ENCODE data around the gene ANKRD36B. TPM values are rescaled to one million over a fixed set of nuclear protein-coding genes. Genes with fewer than 3 reads are reported as not detected.
"Not testable (repeated sequence)": the region's sequence is repeated elsewhere in the genome, so short reads cannot be mapped to it uniquely, and the experiment has no call there.

ANKRD36B gene
- 10 to 100 TPM; 58.3 to 59.5 TPM for total RNA-seq

GRCh38 chr2:97589598-97590510 is at the start of gene ANKRD36B:
Gene ANKRD36B, minus strand, starts transcription at chr2:97589877. Its CDS starts 192 bp downstream, at chr2:97589685.
- POLR2A ChIA-PET: interaction anchor here (0.8 to 2.3 kb wide), 7 partner anchors 56 to 151 kb away, joined by 3 to 13 read pairs (median 8); partner anchors contain the start of genes ACTR1B, COX5B and ZAP70
- H3K9me3 Mint-ChIP-seq, H3K27me3 Mint-ChIP-seq, H3K36me3 Mint-ChIP-seq, H3K4me1 Mint-ChIP-seq: not testable (repeated sequence)
- ATAC-seq (ENCODE audit: low read depth): peak; percentile 84
- H3K27ac Mint-ChIP-seq: peak within 1 kb of the TSS; percentile 100
- peak within 1 kb of the TSS; percentile 100 for H3K4me3 Mint-ChIP-seq
- DNase-seq: peak; percentile 77

GRCh38 chr2:97626049-97626430 is 36.4 kb upstream of the ANKRD36B start:
- POLR2A ChIA-PET; H3K27ac Mint-ChIP-seq; H3K4me1 Mint-ChIP-seq; DNase-seq; ATAC-seq (ENCODE audit: low read depth); H3K36me3 Mint-ChIP-seq; H3K4me3 Mint-ChIP-seq; H3K27me3 Mint-ChIP-seq; H3K9me3 Mint-ChIP-seq: not testable (repeated sequence)

- H3K36me3 Mint-ChIP-seq; H3K27ac Mint-ChIP-seq; DNase-seq; H3K9me3 Mint-ChIP-seq; ATAC-seq (ENCODE audit: low read depth); H3K4me3 Mint-ChIP-seq; H3K4me1 Mint-ChIP-seq; H3K27me3 Mint-ChIP-seq; POLR2A ChIA-PET: not testable (repeated sequence)
Measured at GRCh38 chr2:97625354-97626048, 35.8 kb upstream of the ANKRD36B start.

DNA sequence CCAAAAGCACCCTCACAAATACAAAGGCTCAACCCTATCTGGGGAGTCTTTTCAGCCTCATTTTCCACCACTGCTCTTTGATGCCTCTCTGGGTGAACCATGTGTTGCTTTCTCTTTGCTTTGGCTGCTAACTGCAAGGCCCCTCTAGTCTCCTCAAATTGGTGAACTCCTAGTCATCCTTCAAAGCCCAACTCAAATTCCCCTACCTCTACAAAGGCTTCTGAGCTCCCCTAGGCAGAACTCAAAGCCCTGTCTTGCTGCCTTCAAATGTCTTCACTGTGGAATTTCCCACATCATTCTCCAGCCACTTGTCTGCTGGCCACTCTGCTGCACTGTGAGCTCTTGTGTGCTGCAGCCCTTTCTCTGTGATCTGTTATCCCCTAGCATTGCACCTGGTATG is 33.3 kb upstream of the ANKRD36B start:
- ATAC-seq (ENCODE audit: low read depth); H3K27ac Mint-ChIP-seq; POLR2A ChIA-PET; H3K4me1 Mint-ChIP-seq; H3K36me3 Mint-ChIP-seq; DNase-seq; H3K4me3 Mint-ChIP-seq; H3K27me3 Mint-ChIP-seq; H3K9me3 Mint-ChIP-seq: not testable (repeated sequence)

- not testable (repeated sequence) for H3K9me3 Mint-ChIP-seq, H3K27me3 Mint-ChIP-seq, H3K36me3 Mint-ChIP-seq
Measured at GRCh38 chr2:97620492-97620891, 30.8 kb upstream of the ANKRD36B start.

GRCh38 chr2:97618939-97619827 is 29.5 kb upstream of the ANKRD36B start:
- H3K4me1 Mint-ChIP-seq, H3K4me3 Mint-ChIP-seq, H3K36me3 Mint-ChIP-seq, DNase-seq, H3K9me3 Mint-ChIP-seq, POLR2A ChIA-PET, H3K27me3 Mint-ChIP-seq, H3K27ac Mint-ChIP-seq: not testable (repeated sequence)
- ATAC-seq (ENCODE audit: low read depth): peak; percentile 97

More at GRCh38 chr2:97620492-97620891, 30.8 kb upstream of the ANKRD36B start:
- H3K4me3 Mint-ChIP-seq; POLR2A ChIA-PET; H3K27ac Mint-ChIP-seq; H3K4me1 Mint-ChIP-seq; DNase-seq; ATAC-seq (ENCODE audit: low read depth): not testable (repeated sequence)

DNA sequence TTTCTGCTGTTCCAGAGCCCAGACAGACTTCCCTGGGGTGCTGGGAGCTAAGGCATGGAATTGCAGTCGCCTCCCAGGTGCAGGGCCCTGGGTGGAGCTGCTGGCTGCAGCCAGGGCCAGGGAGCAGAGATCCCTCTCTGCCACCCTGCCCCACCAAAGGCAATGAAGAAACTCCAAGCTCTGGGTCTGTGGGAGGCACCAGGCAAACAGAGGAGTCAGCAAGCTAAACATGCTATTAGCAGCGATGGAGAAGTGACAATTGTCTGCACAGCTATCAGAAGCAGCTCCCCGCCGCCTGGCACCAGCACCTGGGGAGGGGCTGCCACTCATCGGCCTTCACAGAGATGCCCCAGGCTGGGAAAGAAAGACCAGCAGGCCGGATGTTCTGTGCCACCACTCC is 28.2 kb upstream of the ANKRD36B start:
- H3K4me3 Mint-ChIP-seq: no peak overlapping the region
- no peaks in the 10 kb centered on the region for H3K27me3 Mint-ChIP-seq
- POLR2A ChIA-PET: no interaction called here
- H3K4me1 Mint-ChIP-seq: no peaks in the 10 kb centered on the region
- H3K27ac Mint-ChIP-seq: no peak overlapping the region
- no peak for ATAC-seq (ENCODE audit: low read depth)
- H3K36me3 Mint-ChIP-seq: no peaks in the 10 kb centered on the region
- no peaks in the 10 kb centered on the region for H3K9me3 Mint-ChIP-seq
- no peak for DNase-seq

DNA sequence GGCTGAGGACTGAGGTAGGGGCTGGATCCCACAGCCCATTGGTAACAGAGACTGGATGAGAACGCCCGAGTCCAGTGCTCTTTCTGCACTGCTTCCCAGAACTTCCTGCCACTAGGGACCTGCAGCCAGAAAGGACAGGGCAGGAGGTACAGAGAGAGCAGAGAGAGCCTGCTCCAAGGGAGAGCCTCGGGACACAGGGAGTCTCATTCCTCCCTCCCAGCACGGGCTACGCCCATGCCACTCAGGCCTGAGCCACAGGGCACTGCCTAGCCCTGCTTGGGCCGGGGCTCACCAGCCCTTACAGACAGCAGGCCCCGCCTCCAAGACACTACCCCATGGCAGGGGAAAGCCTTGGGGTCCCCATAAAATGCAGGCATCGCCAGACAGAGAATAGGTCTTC is 26.1 kb upstream of the ANKRD36B start:
- POLR2A ChIA-PET; H3K4me1 Mint-ChIP-seq; H3K4me3 Mint-ChIP-seq; H3K36me3 Mint-ChIP-seq; ATAC-seq (ENCODE audit: low read depth); DNase-seq; H3K27ac Mint-ChIP-seq; H3K9me3 Mint-ChIP-seq; H3K27me3 Mint-ChIP-seq: not testable (repeated sequence)

DNA sequence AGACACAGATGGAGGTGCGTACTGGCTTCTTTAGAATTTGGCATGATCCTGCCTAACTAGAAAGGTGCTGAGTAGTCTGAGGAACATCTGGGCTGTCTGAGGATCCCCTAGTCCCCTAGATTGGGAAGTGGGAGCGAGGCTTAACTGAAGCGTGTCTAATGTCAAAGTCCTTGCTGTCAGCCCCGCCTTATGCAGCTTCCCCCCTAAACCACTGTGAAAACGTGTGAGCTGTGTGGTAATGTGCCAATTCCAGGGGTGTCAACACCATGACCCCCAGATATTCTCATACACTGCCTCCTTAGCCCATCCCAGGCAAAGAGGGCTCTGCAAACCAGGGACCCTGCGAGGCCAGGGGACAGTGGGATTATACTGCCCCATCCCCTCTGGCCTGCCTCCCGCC is 22.2 kb upstream of the ANKRD36B start:
- DNase-seq; POLR2A ChIA-PET; H3K36me3 Mint-ChIP-seq; ATAC-seq (ENCODE audit: low read depth); H3K27me3 Mint-ChIP-seq; H3K4me3 Mint-ChIP-seq; H3K9me3 Mint-ChIP-seq; H3K27ac Mint-ChIP-seq; H3K4me1 Mint-ChIP-seq: not testable (repeated sequence)

DNA sequence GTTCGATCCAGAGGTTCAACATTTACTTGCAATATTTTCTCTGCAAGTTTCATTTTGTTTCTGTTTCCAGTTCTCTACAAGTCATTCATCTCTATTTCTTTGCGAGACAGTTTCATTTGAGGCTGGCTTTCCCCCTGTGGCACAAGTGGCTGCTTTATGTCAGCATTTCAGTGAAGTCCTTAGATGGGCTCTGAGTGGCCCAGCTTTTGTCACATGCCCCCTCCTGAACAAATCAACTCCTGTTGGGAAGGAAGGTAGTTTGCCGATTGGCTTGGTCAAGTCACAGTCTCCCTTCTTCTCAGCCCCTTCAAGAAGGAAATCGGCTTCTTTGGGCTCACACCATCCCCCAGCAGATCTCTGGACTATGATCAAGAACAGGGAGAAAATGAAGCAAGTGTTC is 19.1 kb upstream of the ANKRD36B start:
- H3K4me1 Mint-ChIP-seq; H3K27ac Mint-ChIP-seq; H3K27me3 Mint-ChIP-seq; H3K4me3 Mint-ChIP-seq; H3K36me3 Mint-ChIP-seq; DNase-seq; H3K9me3 Mint-ChIP-seq; POLR2A ChIA-PET; ATAC-seq (ENCODE audit: low read depth): not testable (repeated sequence)

GRCh38 chr2:97605524-97606339 is 16.1 kb upstream of the ANKRD36B start:
- DNase-seq; H3K27ac Mint-ChIP-seq; H3K9me3 Mint-ChIP-seq; ATAC-seq (ENCODE audit: low read depth); H3K36me3 Mint-ChIP-seq; H3K4me3 Mint-ChIP-seq; H3K4me1 Mint-ChIP-seq; H3K27me3 Mint-ChIP-seq; POLR2A ChIA-PET: not testable (repeated sequence)

DNA sequence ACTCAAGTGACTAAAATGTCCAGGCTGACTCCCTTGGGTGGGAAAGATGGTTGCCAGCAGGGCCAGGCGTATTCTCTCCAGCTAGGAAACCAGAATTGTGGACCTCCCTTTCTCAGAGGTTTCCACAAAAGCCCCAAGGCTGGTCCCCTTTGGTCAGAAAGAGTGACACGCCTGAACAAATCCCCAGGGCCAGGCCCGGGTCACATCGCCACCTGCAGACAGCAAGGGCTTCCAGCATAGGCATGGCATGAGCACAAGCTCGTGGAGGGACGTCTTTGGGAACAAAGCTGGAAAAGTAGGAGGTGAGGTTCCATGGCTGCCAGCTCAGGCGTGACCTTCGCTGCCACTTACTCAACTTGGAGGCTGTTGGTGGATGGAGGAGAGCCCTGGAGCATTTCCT is 15.4 kb upstream of the ANKRD36B start:
- H3K4me3 Mint-ChIP-seq; ATAC-seq (ENCODE audit: low read depth); H3K36me3 Mint-ChIP-seq; H3K27me3 Mint-ChIP-seq; H3K27ac Mint-ChIP-seq; DNase-seq; H3K4me1 Mint-ChIP-seq; H3K9me3 Mint-ChIP-seq; POLR2A ChIA-PET: not testable (repeated sequence)

DNA sequence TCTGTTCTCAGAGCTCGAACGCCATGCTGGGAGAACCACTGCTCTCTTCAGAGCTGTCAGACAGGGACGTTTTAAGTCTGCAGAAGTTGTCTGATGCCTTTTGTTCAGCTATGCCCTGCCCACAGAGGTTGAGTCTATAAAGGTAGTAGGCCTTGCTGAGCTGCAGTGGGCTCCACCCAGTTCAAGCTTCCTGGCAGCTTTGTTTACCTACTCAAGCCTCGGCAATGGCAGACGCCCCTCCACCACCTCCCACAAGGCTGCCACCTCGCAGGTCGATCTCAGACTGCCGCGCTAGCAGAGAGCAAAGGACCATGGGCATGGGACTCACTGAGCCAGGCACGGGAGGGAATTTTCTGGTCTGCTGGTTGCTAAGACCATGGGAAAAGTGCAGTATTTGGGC is 11.9 kb upstream of the ANKRD36B start:
- ATAC-seq (ENCODE audit: low read depth); H3K4me1 Mint-ChIP-seq; H3K27ac Mint-ChIP-seq; H3K36me3 Mint-ChIP-seq; H3K4me3 Mint-ChIP-seq; POLR2A ChIA-PET; H3K9me3 Mint-ChIP-seq; DNase-seq: not testable (repeated sequence)
- peaks cover 24% of the 10 kb centered on the region for H3K27me3 Mint-ChIP-seq
